Transverse colon (tissue), 3 donors: ENCODE measurements around the gene MROH7.

ENCODE experiments used
- POLR2A ChIP-seq: fragments of 450-650 bp; IDR thresholded peaks from one replicate; pipeline ENCODE4 v1.6.1; 2016; ENCODE audit warnings: antibody characterized with exemption, mild to moderate bottlenecking, moderate library complexity
- TF ChIP-seq, protein P1 (sequence below), 5 experiments: fragments of 200-600 bp in 3 of 5; fragments of 450-650 bp in 2 of 5; sonication (generic) in 3 of 5; IDR thresholded peaks; 1 replicate in 2 of 5; 2 replicates in 3 of 5; pipeline ENCODE4 v1.5.1; 2016 to 2017; ENCODE audit warnings: antibody characterized with exemption in 5 of 5, inconsistent platforms in 3 of 5, mild to moderate bottlenecking in 2 of 5, moderate library complexity in 1 of 5

DNA sequence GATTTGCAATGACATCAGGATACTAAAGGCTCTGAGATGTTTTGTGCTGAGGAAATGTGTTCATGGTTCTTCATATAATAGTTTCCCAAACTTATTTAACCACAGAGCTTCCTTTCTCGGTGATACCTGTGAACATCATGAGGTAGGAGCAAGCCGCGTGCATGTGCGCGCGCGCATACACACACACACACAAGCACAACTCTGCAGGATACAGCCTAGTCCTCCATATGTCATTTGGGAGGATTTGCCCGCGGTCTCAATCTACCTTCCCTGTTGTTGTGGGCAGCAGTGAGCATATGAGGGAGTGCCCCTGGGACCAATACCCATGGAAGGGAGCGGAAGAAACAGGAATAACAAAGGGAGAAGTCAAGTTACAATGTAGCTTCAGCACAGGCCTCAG is 61.9 kb downstream of the MROH7 start:
- TF ChIP-seq POLR2A: no peak
- TF ChIP-seq, protein P1, sequence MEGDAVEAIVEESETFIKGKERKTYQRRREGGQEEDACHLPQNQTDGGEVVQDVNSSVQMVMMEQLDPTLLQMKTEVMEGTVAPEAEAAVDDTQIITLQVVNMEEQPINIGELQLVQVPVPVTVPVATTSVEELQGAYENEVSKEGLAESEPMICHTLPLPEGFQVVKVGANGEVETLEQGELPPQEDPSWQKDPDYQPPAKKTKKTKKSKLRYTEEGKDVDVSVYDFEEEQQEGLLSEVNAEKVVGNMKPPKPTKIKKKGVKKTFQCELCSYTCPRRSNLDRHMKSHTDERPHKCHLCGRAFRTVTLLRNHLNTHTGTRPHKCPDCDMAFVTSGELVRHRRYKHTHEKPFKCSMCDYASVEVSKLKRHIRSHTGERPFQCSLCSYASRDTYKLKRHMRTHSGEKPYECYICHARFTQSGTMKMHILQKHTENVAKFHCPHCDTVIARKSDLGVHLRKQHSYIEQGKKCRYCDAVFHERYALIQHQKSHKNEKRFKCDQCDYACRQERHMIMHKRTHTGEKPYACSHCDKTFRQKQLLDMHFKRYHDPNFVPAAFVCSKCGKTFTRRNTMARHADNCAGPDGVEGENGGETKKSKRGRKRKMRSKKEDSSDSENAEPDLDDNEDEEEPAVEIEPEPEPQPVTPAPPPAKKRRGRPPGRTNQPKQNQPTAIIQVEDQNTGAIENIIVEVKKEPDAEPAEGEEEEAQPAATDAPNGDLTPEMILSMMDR (IDR thresholded peaks at IDR 0.05): no peak
